T-cell (primary cell): Measurements from ENCODE around the gene PRPSAP1. TPM values are rescaled to one million over a fixed set of nuclear protein-coding genes. Genes with fewer than 3 reads are reported as not detected.
"Not testable (repeated sequence)": the region's sequence is repeated elsewhere in the genome, so short reads cannot be mapped to it uniquely, and the experiment has no call there.

Source experiments
- ATAC-seq, 4 experiments: fragments of 200-7000 bp in 3 of 4; fragments of 150-1000 bp in 1 of 4; cut with Tn5 transposase; replicated peaks in 1 of 4; 1 replicate in 3 of 4; 2 replicates in 1 of 4; pipeline ENCODE4 v1.10.0; 2021; ENCODE audit warnings: moderate library complexity in 3 of 4, mild to moderate bottlenecking in 2 of 4, moderate number of reproducible peaks in 1 of 4
- CTCF ChIA-PET, 2 donors: fragments of 300-600 bp; sonication (Branson Sonifier 250); formaldehyde crosslinking; loops; one replicate each; lab custom pipeline; 2022; ENCODE audit warnings: antibody characterized with exemption in 2 of 2; lab: Charles Lee
- POLR2A ChIA-PET, 2 donors: fragments of 300-600 bp; sonication (Branson Sonifier 250); formaldehyde crosslinking; loops; one replicate each; lab custom pipeline; 2022; ENCODE audit warnings: antibody characterized with exemption in 2 of 2; lab: Charles Lee
- DNase-seq, 35 experiments: peaks; one replicate each; pipeline versions ENCODE4 v3.0.0 to v3.0.0-alpha.2; 2013 to 2023
- H3K27ac ChIP-seq: one replicate; pipeline ENCODE4 v1.5.1; 2013; ENCODE audit warnings: low read length
- H3K27me3 ChIP-seq, 2 experiments: replicated peaks in 1 of 2; 1 replicate in 1 of 2; 2 replicates in 1 of 2; pipeline versions ENCODE4 v1.6.1 to v1.7.0; 2013; ENCODE audit warnings: low read length in 1 of 2, mixed read lengths in 1 of 2; ENCODE audit not compliant: control insufficient read depth in 2 of 2, insufficient read depth in 2 of 2; ENCODE audit errors: extremely low read depth in 1 of 2
- H3K36me3 ChIP-seq, 2 donors: 1 replicate in 1 of 2; 2 replicates in 1 of 2; pipeline versions ENCODE4 v1.6.1 to v1.7.0; 2013; ENCODE audit warnings: low read length in 1 of 2; ENCODE audit not compliant: control insufficient read depth in 2 of 2, insufficient read depth in 1 of 2; ENCODE audit errors: extremely low read depth in 1 of 2
- H3K4me1 ChIP-seq, 2 experiments: 1 replicate in 1 of 2; 2 replicates in 1 of 2; pipeline versions ENCODE4 v1.6.1 to v1.7.0; 2013; ENCODE audit warnings: low read length in 2 of 2, mixed read lengths in 1 of 2; ENCODE audit not compliant: insufficient read depth in 2 of 2, control insufficient read depth in 1 of 2; ENCODE audit errors: extremely low read depth in 1 of 2
- H3K4me3 ChIP-seq, 2 donors: 1 replicate in 1 of 2; 2 replicates in 1 of 2; pipeline versions ENCODE4 v1.5.1 to v1.7.0; 2013; ENCODE audit warnings: mild to moderate bottlenecking in 2 of 2, low read length in 1 of 2, moderate library complexity in 1 of 2; ENCODE audit not compliant: control insufficient read depth in 1 of 2; ENCODE audit errors: extremely low read depth in 1 of 2
- H3K9me3 ChIP-seq: 2 replicates; pipeline ENCODE4 v1.7.0; 2013
- H3K27ac Mint-ChIP-seq, 2 donors: one replicate each; pipeline ENCODE4 v1.8.0; 2020 to 2021; ENCODE audit warnings: mild to moderate bottlenecking in 2 of 2, mixed read lengths in 2 of 2
- H3K27me3 Mint-ChIP-seq, 2 donors: one replicate each; pipeline ENCODE4 v1.8.0; 2021 to 2022; ENCODE audit warnings: mixed read lengths in 2 of 2
- H3K36me3 Mint-ChIP-seq: one replicate; pipeline ENCODE4 v1.8.0; 2021; ENCODE audit warnings: mixed read lengths
- H3K4me1 Mint-ChIP-seq, 3 donors: one replicate each; pipeline ENCODE4 v1.8.0; 2020 to 2022; ENCODE audit warnings: mixed read lengths in 3 of 3, mild to moderate bottlenecking in 1 of 3
- H3K4me3 Mint-ChIP-seq, 3 donors: one replicate each; pipeline ENCODE4 v1.8.0; 2020 to 2022; ENCODE audit warnings: mild to moderate bottlenecking in 3 of 3, mixed read lengths in 3 of 3, moderate library complexity in 3 of 3
- H3K9me3 Mint-ChIP-seq, 3 donors: one replicate each; pipeline ENCODE4 v1.8.0; 2020 to 2022; ENCODE audit warnings: mixed read lengths in 3 of 3
- WGBS: methylation state at CpG from one replicate; pipeline ENCODE4 v1.1.5; 2013; ENCODE audit warnings: missing lambda C conversion rate; ENCODE audit not compliant: insufficient coverage; 5-methylcytosine and 5-hydroxymethylcytosine counted together
- total RNA-seq, 35 experiments: library from RNA in 6 of 35; stranded (reverse) in 6 of 35; fragments of 120-200 nt in 1 of 35; gene quantifications; one replicate each; pipeline versions ENCODE4 v1.2.1 to v1.2.4 and lab custom pipeline; 2013 to 2026

Gene PRPSAP1
- total RNA-seq, 5 donors from 2014 or later (not counting 1 experiment from before 2014, with no cell fraction given): 27.5 to 47.0 (median 40.0) TPM

- H3K4me1 Mint-ChIP-seq: peaks cover 24 to 29% (median 25%) of the 10 kb centered on the region in 3 donors
- DNase-seq: no peak
- H3K27me3 Mint-ChIP-seq: no peaks in the 10 kb centered on the region
- ChIA-PET POLR2A (no interaction called here), CTCF (no interaction called here)
- no peak for ATAC-seq
- Histone ChIP-seq H3K27me3 (peaks cover 0 to 7% of the 10 kb centered on the region in 2 experiments), H3K36me3 (peaks cover 5 to 10% of the 10 kb centered on the region in 2 donors), H3K9me3 (no peaks in the 10 kb centered on the region), H3K4me3 (no peak overlapping the region), H3K4me1 (peaks cover 0 to 20% of the 10 kb centered on the region in 2 experiments), H3K27ac (no peak overlapping the region)
- no peak overlapping the region for H3K4me3 Mint-ChIP-seq
- H3K36me3 Mint-ChIP-seq: peaks cover 20% of the 10 kb centered on the region
- H3K27ac Mint-ChIP-seq: no peak overlapping the region
- 94% methylated on average over 2 of the region's 5 CpGs for WGBS
- no peaks in the 10 kb centered on the region for H3K9me3 Mint-ChIP-seq
Observed at GRCh38 chr17:76350463-76350862, 3.3 kb downstream of the PRPSAP1 start.

- DNase-seq, H3K4me1 Mint-ChIP-seq, H3K4me3 Mint-ChIP-seq, ATAC-seq, H3K27ac Mint-ChIP-seq, CTCF ChIA-PET, H3K27ac ChIP-seq, H3K9me3 Mint-ChIP-seq, H3K9me3 ChIP-seq, H3K4me3 ChIP-seq, H3K27me3 Mint-ChIP-seq, H3K27me3 ChIP-seq, H3K4me1 ChIP-seq: not testable (repeated sequence)
- WGBS: 97% methylated on average over 10 of the region's 11 CpGs
- POLR2A ChIA-PET: interaction anchor here in 1 of 2 donors (0.7 kb wide), 1 partner anchor 217 kb away, joined by 4 read pairs; no protein-coding TSS in a partner anchor
- peaks cover 20 to 23% of the 10 kb centered on the region in 2 donors for H3K36me3 ChIP-seq
- peaks cover 29% of the 10 kb centered on the region for H3K36me3 Mint-ChIP-seq
Observed at GRCh38 chr17:76346936-76347335, 6.8 kb downstream of the PRPSAP1 start.

GRCh38 chr17:76345377-76345974 is 8.2 kb downstream of the PRPSAP1 start:
- H3K36me3 ChIP-seq: peaks cover 24 to 29% of the 10 kb centered on the region in 2 donors
- Mint-ChIP-seq H3K27me3 (no peaks in the 10 kb centered on the region), H3K36me3 (peaks cover 37% of the 10 kb centered on the region), H3K4me1 (peaks cover 0 to 2% (median 1%) of the 10 kb centered on the region in 3 donors), H3K4me3 (no peak overlapping the region), H3K9me3 (no peaks in the 10 kb centered on the region), H3K27ac (no peak overlapping the region)
- 97% methylated on average over 10 of the region's 14 CpGs for WGBS
- CTCF ChIA-PET: no interaction called here
- no peaks in the 10 kb centered on the region for H3K4me1 ChIP-seq
- ATAC-seq (no peak), DNase-seq (no peak)
- POLR2A ChIA-PET: no interaction called here
- H3K27me3 ChIP-seq: no peaks in the 10 kb centered on the region
- no peak overlapping the region for H3K27ac ChIP-seq
- H3K9me3 ChIP-seq: no peaks in the 10 kb centered on the region
- no peak overlapping the region for H3K4me3 ChIP-seq

GRCh38 chr17:76343106-76343505 is 10.6 kb downstream of the PRPSAP1 start:
- Histone ChIP-seq H3K4me3 (no peak overlapping the region), H3K27ac (no peak overlapping the region), H3K27me3 (no peaks in the 10 kb centered on the region), H3K36me3 (peaks cover 24 to 29% of the 10 kb centered on the region in 2 donors), H3K9me3 (no peaks in the 10 kb centered on the region), H3K4me1 (no peaks in the 10 kb centered on the region)
- POLR2A ChIA-PET: no interaction called here
- ATAC-seq: no peak
- Mint-ChIP-seq H3K4me1 (peaks cover 0 to 3% (median 3%) of the 10 kb centered on the region in 3 donors), H3K27me3 (no peaks in the 10 kb centered on the region), H3K4me3 (no peak overlapping the region), H3K9me3 (no peaks in the 10 kb centered on the region), H3K27ac (no peak overlapping the region), H3K36me3 (peaks cover 45% of the 10 kb centered on the region)
- CTCF ChIA-PET: no interaction called here
- no peak for DNase-seq
- WGBS: 100% methylated on average over 7 of the region's 7 CpGs

GRCh38 chr17:76341301-76341700 is 12.4 kb downstream of the PRPSAP1 start:
- no CpG with 5 or more reads among the region's 6 CpGs for WGBS
- no peak overlapping the region for H3K4me3 ChIP-seq
- DNase-seq: no peak
- ChIA-PET CTCF (interaction anchor here in 1 of 2 donors (0.7 kb wide), 2 partner anchors 25 to 51 kb away, joined by 3 read pairs; no protein-coding TSS in a partner anchor), POLR2A (no interaction called here)
- peaks cover 21 to 23% of the 10 kb centered on the region in 2 donors for H3K36me3 ChIP-seq
- ATAC-seq: no peak
- Mint-ChIP-seq H3K9me3 (no peaks in the 10 kb centered on the region), H3K27me3 (no peaks in the 10 kb centered on the region), H3K36me3 (peaks cover 33% of the 10 kb centered on the region), H3K27ac (no peak overlapping the region), H3K4me3 (no peak overlapping the region), H3K4me1 (peaks cover 0 to 4% (median 3%) of the 10 kb centered on the region in 3 donors)
- no peaks in the 10 kb centered on the region for H3K27me3 ChIP-seq
- no peaks in the 10 kb centered on the region for H3K9me3 ChIP-seq
- no peaks in the 10 kb centered on the region for H3K4me1 ChIP-seq
- H3K27ac ChIP-seq: no peak overlapping the region

- Mint-ChIP-seq H3K27me3 (no peaks in the 10 kb centered on the region), H3K27ac (no peak overlapping the region), H3K36me3 (peaks cover 20% of the 10 kb centered on the region), H3K4me3 (no peak overlapping the region), H3K4me1 (peaks cover 0 to 4% (median 3%) of the 10 kb centered on the region in 3 donors), H3K9me3 (no peaks in the 10 kb centered on the region)
- ATAC-seq (no peak), DNase-seq (no peak)
- CTCF ChIA-PET: interaction anchor here (0.5 to 1.5 kb wide), 3 partner anchors 61 to 870 kb away, joined by 3 to 4 read pairs (median 4); no protein-coding TSS in a partner anchor
- H3K36me3 ChIP-seq: peaks cover 10% of the 10 kb centered on the region in 2 donors
- POLR2A ChIA-PET: interaction anchor here in 1 of 2 donors (0.6 kb wide), 1 partner anchor 391 kb away, joined by 8 read pairs; no protein-coding TSS in a partner anchor
- no CpG with 5 or more reads among the region's 6 CpGs for WGBS
- no peaks in the 10 kb centered on the region for H3K4me1 ChIP-seq
- H3K27ac ChIP-seq: no peak overlapping the region
- no peaks in the 10 kb centered on the region for H3K27me3 ChIP-seq
- H3K4me3 ChIP-seq: no peak overlapping the region
- H3K9me3 ChIP-seq: no peaks in the 10 kb centered on the region
Observed at GRCh38 chr17:76337413-76337777, 16.3 kb downstream of the PRPSAP1 start.
